ENCODE measurements around the gene NR2F1.
"Not testable (repeated sequence)": the region's sequence is repeated elsewhere in the genome, so short reads cannot be mapped to it uniquely, and the experiment has no call there.

DNA sequence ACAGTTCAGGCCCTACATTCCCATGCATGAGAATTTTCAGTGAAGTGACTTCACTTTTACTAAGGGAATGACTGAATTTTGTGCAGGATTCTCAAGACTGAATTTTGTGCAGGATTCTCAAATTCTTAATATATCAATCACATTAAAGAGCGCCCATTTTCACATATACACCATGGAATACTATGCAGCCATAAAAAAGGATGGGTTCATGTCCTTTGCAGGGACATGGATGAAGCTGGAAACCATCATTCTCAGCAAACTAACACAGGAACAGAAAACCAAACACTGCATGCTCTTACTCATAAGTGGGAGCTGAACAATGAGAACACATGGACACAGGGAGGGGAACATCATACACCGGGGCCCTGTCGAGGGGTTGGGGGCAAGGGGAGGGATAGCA, 33.4 kb upstream of the NR2F1 start:
- not testable (repeated sequence) for TF ChIP-seq POLR2AphosphoS5 (IDR thresholded peaks at IDR 0.05; ENCODE audit: low read depth, low read length); SRF (IDR thresholded peaks at IDR 0.05; ENCODE audit: low read depth)
- TF ChIP-seq, protein P1, sequence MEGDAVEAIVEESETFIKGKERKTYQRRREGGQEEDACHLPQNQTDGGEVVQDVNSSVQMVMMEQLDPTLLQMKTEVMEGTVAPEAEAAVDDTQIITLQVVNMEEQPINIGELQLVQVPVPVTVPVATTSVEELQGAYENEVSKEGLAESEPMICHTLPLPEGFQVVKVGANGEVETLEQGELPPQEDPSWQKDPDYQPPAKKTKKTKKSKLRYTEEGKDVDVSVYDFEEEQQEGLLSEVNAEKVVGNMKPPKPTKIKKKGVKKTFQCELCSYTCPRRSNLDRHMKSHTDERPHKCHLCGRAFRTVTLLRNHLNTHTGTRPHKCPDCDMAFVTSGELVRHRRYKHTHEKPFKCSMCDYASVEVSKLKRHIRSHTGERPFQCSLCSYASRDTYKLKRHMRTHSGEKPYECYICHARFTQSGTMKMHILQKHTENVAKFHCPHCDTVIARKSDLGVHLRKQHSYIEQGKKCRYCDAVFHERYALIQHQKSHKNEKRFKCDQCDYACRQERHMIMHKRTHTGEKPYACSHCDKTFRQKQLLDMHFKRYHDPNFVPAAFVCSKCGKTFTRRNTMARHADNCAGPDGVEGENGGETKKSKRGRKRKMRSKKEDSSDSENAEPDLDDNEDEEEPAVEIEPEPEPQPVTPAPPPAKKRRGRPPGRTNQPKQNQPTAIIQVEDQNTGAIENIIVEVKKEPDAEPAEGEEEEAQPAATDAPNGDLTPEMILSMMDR (IDR thresholded peaks at IDR 0.05 in 2 of 3, conservative IDR thresholded peaks at IDR 0.05 in 1 of 3; ENCODE audit: borderline replicate concordance in 1 of 3, insufficient read depth in 1 of 3, low read depth in 2 of 3, low read length in 2 of 3): not testable (repeated sequence)
- TF ChIP-seq, protein P2, sequence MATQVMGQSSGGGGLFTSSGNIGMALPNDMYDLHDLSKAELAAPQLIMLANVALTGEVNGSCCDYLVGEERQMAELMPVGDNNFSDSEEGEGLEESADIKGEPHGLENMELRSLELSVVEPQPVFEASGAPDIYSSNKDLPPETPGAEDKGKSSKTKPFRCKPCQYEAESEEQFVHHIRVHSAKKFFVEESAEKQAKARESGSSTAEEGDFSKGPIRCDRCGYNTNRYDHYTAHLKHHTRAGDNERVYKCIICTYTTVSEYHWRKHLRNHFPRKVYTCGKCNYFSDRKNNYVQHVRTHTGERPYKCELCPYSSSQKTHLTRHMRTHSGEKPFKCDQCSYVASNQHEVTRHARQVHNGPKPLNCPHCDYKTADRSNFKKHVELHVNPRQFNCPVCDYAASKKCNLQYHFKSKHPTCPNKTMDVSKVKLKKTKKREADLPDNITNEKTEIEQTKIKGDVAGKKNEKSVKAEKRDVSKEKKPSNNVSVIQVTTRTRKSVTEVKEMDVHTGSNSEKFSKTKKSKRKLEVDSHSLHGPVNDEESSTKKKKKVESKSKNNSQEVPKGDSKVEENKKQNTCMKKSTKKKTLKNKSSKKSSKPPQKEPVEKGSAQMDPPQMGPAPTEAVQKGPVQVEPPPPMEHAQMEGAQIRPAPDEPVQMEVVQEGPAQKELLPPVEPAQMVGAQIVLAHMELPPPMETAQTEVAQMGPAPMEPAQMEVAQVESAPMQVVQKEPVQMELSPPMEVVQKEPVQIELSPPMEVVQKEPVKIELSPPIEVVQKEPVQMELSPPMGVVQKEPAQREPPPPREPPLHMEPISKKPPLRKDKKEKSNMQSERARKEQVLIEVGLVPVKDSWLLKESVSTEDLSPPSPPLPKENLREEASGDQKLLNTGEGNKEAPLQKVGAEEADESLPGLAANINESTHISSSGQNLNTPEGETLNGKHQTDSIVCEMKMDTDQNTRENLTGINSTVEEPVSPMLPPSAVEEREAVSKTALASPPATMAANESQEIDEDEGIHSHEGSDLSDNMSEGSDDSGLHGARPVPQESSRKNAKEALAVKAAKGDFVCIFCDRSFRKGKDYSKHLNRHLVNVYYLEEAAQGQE (IDR thresholded peaks at IDR 0.05; ENCODE audit: low read depth): not testable (repeated sequence)

All from HCT116 (cell line).